Skeletal muscle satellite cell (primary cell): ENCODE measurements around the gene LIN7B.

Experiments
- H3K27me3 ChIP-seq: 2 replicates; pipeline ENCODE4 v1.7.0; 2013; ENCODE audit warnings: low read length; ENCODE audit not compliant: control insufficient read depth, insufficient read depth
- H3K36me3 ChIP-seq: 2 replicates; pipeline ENCODE4 v1.7.0; 2013; ENCODE audit warnings: mild to moderate bottlenecking, control low read depth, low read length; ENCODE audit not compliant: insufficient read depth
- H3K4me1 ChIP-seq: 2 replicates; pipeline ENCODE4 v1.7.0; 2013; ENCODE audit warnings: low read length; ENCODE audit not compliant: control insufficient read depth, insufficient read depth
- H3K4me2 ChIP-seq: 2 replicates; pipeline ENCODE4 v1.7.0; 2013; ENCODE audit warnings: mild to moderate bottlenecking, low read length
- H3K4me3 ChIP-seq: 2 replicates; pipeline ENCODE4 v1.7.0; 2013; ENCODE audit warnings: low read length
- H3K9ac ChIP-seq: 2 replicates; pipeline ENCODE4 v1.7.0; 2013; ENCODE audit warnings: mild to moderate bottlenecking, low read depth, low read length, moderate library complexity
- H3K9me3 ChIP-seq: replicated peaks from 2 replicates; pipeline ENCODE4 v1.7.0; 2013; ENCODE audit warnings: mild to moderate bottlenecking, control low read depth, low read length

Gene LIN7B

DNA sequence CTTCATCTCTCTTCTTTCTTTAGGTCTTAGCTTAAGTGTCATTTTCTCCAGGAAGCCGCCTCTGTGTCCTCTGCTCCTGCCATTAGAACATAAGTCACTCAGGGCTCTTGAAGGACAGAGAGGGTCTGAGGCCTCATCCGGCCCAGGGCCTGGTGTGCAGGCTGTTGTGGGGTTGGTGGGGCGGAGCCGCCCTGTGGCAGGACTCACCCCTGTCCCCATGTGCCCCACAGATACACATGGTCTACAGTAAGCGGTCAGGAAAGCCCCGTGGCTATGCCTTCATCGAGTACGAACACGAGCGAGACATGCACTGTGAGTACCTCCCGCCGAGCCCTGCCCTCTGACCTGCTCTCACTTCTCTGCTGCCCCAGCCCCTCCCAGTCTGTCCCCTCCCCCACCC is 13.0 kb upstream of the LIN7B start:
- H3K36me3 ChIP-seq: peaks cover 80% of the 10 kb centered on the region
- H3K9ac ChIP-seq: no peak overlapping the region
- no peaks in the 10 kb centered on the region for H3K27me3 ChIP-seq
- no peaks in the 10 kb centered on the region for H3K9me3 ChIP-seq
- no peak overlapping the region for H3K4me2 ChIP-seq
- no peaks in the 10 kb centered on the region for H3K4me1 ChIP-seq
- H3K4me3 ChIP-seq: no peak overlapping the region

DNA sequence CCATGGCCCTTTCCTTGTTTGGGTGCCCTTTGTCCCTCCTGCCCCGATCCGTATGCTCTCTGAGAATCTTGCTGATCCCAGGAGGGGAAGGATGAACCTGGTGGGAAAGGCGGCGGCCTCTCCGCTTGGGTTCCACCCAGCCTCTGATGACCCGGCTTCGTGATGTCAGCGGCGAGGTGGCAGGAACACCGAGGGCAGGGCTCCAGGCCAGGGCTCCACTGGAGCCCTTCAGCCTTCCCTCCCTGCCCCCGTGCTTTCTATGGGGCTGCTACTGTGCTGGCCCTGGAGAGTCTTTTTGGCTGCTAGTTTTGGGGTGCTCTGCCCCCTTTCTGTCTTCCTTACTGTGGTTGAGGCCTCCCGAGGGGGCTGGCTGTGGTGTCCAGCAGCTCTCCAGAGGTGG is 11.9 kb upstream of the LIN7B start:
- peaks cover 83% of the 10 kb centered on the region for H3K36me3 ChIP-seq
- no peak overlapping the region for H3K4me2 ChIP-seq
- H3K9me3 ChIP-seq: no peaks in the 10 kb centered on the region
- H3K27me3 ChIP-seq: no peaks in the 10 kb centered on the region
- no peak overlapping the region for H3K9ac ChIP-seq
- H3K4me1 ChIP-seq: no peaks in the 10 kb centered on the region
- H3K4me3 ChIP-seq: no peak overlapping the region

DNA sequence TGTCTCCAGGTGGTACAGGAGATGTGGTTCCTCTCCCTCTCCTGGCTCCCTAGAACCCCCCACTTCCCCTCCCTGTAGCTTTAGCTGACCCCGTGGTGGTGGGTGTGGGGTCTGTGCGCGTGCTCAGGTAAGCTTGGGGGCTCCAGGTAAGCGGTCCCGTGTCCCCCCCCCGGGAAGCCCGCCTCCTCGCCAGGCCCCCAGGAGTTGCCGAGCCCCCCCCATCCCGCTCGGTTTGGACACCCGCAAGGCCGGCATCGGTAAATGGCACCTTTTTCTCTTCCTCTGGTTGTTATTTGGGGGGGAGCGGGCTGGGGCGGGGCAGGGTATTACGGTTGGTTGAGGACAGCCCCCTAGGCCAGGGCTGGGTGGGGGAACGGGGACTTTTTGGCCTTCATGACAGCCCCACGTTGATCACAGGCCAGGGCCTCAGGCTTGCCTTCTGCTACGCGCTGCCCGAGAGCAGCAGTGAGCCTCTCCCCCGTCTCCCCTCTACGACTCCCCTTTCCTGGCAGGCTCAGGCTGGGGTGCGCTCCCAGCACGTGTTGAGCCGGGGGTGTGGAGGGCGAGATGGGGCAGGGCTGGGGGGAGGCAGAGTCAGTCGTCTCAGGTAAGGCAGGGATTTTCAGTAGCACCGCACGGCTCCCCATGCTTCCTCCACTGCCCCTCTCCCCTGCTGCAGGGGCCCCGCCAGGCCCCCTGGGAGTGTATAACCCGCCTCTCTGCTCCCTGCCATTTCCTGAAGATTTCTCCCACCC is 10.7 kb upstream of the LIN7B start:
- H3K4me1 ChIP-seq: no peaks in the 10 kb centered on the region
- no peaks in the 10 kb centered on the region for H3K9me3 ChIP-seq
- no peaks in the 10 kb centered on the region for H3K27me3 ChIP-seq
- H3K36me3 ChIP-seq: peaks cover 84% of the 10 kb centered on the region
- no peak overlapping the region for H3K4me3 ChIP-seq
- H3K9ac ChIP-seq: no peak overlapping the region
- H3K4me2 ChIP-seq: no peak overlapping the region

DNA sequence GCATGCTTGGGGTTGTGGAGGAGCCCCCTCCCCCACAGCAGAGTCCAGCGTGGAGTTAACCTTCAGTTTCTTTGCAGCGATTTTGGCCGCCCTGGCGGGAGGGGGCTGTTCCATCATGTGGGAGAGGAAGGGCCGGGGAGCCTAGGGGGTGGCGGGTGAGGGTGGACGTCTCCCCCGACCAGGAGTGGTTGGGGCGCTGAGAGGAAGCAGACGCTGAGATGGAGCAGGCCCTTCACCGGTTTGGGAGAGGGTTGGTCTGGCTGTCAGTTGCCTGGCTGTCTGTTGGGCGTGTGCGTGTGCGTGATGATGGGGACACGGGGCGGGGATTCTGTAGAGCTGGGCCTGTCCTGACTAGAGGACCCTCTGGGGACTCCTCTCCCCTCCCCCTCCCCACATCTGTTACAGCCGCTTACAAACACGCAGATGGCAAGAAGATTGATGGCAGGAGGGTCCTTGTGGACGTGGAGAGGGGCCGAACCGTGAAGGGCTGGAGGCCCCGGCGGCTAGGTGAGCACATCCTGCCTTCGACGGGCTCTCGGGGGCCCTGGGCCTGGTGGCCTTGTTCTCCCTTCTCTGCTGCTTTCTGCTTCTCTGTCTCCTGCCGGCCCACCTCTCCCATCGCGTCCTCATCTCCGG is 9.8 kb upstream of the LIN7B start:
- Histone ChIP-seq H3K9me3 (no peaks in the 10 kb centered on the region), H3K9ac (no peak overlapping the region), H3K4me2 (no peak overlapping the region), H3K4me3 (no peak overlapping the region), H3K27me3 (no peaks in the 10 kb centered on the region), H3K4me1 (no peaks in the 10 kb centered on the region), H3K36me3 (peaks cover 85% of the 10 kb centered on the region)

DNA sequence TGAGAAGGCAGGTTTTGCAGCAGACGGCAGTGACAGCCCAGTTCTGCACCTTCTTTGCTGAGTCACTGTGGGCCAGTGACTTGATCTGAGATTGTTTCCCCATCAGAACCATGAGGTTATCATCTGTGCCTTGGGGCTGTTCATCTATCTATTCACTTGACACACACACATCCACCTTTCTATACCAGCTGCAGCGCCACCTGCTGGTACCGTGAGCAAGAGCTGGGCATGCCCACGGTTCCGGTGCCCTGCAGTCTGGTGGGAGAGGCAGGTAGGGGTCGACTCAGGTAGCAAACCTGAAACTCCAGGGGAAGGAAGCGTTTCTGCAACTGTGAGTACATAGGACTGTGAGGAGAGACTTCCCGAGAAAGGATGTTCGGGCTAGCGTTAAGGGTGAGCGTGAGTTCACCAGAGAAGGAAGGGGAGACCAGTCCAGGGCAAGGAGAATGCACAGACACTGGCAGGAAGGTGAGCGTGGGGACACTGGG is 7.5 kb upstream of the LIN7B start:
- Histone ChIP-seq H3K4me2 (no peak overlapping the region), H3K36me3 (peaks cover 77% of the 10 kb centered on the region), H3K9me3 (no peaks in the 10 kb centered on the region), H3K27me3 (no peaks in the 10 kb centered on the region), H3K4me3 (no peak overlapping the region), H3K4me1 (peaks cover 8% of the 10 kb centered on the region), H3K9ac (no peak overlapping the region)

DNA sequence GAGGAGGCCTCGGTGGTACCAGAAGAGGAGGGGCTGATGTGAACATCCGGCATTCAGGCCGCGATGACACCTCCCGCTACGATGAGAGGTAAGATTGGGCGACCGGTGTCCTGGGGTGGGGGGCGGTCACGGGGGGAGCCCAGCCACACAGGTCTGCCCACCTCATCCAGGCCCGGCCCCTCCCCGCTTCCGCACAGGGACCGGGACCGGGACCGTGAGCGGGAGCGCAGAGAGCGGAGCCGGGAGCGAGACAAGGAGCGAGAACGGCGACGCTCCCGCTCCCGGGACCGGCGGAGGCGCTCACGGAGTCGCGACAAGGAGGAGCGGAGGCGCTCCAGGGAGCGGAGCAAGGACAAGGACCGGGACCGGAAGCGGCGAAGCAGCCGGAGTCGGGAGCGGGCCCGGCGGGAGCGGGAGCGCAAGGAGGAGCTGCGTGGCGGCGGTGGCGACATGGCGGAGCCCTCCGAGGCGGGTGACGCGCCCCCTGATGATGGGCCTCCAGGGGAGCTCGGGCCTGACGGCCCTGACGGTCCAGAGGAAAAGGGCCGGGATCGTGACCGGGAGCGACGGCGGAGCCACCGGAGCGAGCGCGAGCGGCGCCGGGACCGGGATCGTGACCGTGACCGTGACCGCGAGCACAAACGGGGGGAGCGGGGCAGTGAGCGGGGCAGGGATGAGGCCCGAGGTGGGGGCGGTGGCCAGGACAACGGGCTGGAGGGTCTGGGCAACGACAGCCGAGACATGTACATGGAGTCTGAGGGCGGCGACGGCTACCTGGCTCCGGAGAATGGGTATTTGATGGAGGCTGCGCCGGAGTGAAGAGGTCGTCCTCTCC is 6.3 kb upstream of the LIN7B start:
- no peak overlapping the region for H3K9ac ChIP-seq
- peaks cover 8% of the 10 kb centered on the region for H3K4me1 ChIP-seq
- H3K36me3 ChIP-seq: peaks cover 68% of the 10 kb centered on the region
- H3K27me3 ChIP-seq: no peaks in the 10 kb centered on the region
- H3K4me2 ChIP-seq: no peak overlapping the region
- H3K9me3 ChIP-seq: no peaks in the 10 kb centered on the region
- H3K4me3 ChIP-seq: no peak overlapping the region

DNA sequence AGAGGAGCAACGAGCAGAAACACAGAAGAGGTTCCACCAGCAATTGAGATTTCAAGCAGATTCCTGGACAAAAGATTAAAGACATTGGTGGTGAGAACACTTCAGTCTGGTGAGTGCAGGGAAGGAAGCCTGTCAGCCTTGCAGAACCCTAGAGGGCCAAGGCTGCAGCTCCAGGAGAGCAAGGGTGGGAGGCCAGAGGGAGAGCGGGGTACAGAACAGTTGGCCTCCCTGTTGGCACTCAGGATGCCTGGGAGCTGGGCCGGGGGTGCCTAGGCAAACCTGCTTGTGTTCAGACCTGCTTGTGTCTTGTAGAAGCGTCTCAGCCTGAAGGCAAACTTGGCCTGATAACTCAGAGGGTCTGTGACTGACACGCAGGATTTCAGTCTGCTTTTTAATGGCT is 5.1 kb upstream of the LIN7B start:
- Histone ChIP-seq H3K4me3 (no peak overlapping the region), H3K4me1 (peaks cover 13% of the 10 kb centered on the region), H3K27me3 (no peaks in the 10 kb centered on the region), H3K9ac (no peak overlapping the region), H3K4me2 (no peak overlapping the region), H3K36me3 (peaks cover 59% of the 10 kb centered on the region), H3K9me3 (no peaks in the 10 kb centered on the region)

DNA sequence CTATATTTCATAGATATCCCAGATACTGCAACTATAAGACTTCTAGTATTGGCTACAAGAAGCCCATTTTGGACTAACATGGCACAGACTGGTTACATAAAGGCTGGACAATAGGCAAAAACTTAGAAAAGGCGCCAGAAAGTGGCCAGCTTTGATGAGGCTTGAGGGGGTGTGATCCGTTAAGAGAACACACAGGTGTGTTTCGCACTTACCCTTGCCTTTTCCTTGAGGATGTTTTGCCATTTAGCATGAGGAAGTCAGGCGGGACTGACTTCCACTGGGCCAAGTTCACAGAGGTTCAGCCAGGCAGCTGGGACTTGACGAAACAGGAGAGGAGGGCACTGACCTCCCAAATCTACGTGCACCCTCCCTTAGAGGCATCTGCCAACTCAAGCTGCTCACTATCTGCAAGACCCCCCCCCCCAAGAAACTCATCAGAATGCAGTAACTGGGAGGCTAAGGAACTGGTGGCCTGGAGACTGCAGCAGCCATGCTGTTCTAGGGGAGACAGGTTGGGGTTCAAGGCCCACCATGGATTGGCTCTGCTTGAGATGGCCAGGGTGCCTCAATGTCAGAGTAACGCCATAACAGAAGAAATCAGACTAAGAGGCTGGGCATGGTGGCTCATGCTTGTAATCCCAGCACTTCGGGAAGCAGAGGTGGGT is 4.5 kb upstream of the LIN7B start:
- Histone ChIP-seq H3K9ac (no peak overlapping the region), H3K4me3 (no peak overlapping the region), H3K9me3 (no peaks in the 10 kb centered on the region), H3K4me2 (no peak overlapping the region), H3K36me3 (peaks cover 52% of the 10 kb centered on the region), H3K27me3 (no peaks in the 10 kb centered on the region), H3K4me1 (peaks cover 14% of the 10 kb centered on the region)

DNA sequence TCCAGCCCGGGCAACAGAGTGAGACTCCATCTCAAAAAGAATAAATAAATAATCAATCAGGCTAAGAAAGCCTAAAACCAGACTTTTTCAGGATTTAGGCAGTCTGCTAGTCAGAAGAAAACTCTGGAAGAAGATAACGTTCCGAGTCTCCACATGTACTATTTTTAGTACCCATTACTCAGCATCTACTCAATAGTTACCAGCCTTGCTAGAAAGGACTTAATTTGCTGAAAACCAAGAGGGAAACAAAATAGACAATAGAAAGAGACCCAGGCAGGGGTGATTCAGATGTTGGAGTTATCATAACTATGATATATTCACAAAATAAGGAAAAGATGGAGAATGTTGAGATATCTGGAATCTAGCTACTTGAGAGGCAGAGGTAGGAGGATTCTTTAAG is 3.6 kb upstream of the LIN7B start:
- no peak overlapping the region for H3K4me3 ChIP-seq
- peaks cover 45% of the 10 kb centered on the region for H3K36me3 ChIP-seq
- peaks cover 19% of the 10 kb centered on the region for H3K4me1 ChIP-seq
- H3K9me3 ChIP-seq: no peaks in the 10 kb centered on the region
- no peaks in the 10 kb centered on the region for H3K27me3 ChIP-seq
- no peak overlapping the region for H3K9ac ChIP-seq
- H3K4me2 ChIP-seq: no peak overlapping the region

DNA sequence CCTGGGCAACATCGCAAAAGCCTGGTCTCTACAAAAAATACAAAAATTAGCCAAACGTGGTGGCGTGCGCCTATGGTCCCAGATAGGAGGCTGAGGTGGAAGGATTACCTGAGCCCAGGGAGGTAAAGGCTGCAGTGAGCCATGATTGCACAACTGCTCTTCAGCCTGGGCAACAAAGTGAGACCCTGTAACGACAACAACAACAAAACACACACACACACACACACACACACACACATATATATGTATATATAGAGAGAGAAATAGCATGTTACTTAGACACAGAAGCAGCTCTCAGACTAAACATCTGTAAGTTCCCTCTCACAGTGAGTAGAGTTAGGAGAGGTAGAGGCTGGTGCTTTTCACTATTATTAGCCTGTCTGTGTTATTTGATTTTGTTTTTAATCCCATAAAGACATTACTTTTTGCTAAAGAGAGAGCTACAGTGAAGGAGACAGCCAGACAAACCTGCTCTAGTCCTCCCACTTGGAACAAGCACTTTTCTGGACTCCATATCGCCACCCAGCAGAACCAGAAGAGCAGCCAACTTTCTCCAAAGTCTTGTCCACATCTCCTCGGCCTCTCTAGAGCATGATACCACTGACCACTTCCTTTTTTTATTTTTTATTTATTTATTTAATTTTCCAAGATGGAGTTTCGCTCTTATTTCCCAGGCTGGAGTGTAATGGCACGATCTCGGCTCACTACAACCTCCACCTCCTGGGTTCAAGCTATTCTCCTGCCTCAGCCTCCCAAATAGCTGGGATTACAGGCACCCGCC is 2.8 kb upstream of the LIN7B start:
- H3K36me3 ChIP-seq: peaks cover 41% of the 10 kb centered on the region
- peaks cover 19% of the 10 kb centered on the region for H3K4me1 ChIP-seq
- no peak overlapping the region for H3K4me2 ChIP-seq
- no peak overlapping the region for H3K4me3 ChIP-seq
- no peaks in the 10 kb centered on the region for H3K9me3 ChIP-seq
- H3K27me3 ChIP-seq: no peaks in the 10 kb centered on the region
- no peak overlapping the region for H3K9ac ChIP-seq
